ENCODE measurements around the gene G0S2. TPM values are rescaled to one million over a fixed set of nuclear protein-coding genes. Genes with fewer than 3 reads are reported as not detected.
A peak's percentile ranks its signal among the peaks of the same experiment; 100 is the strongest.

Gene G0S2
- total and polyA plus RNA-seq, 9 of the 15 experiments (the other 6 are each of a cell fraction or from before 2014, with no cell fraction given): 0.18 to 65.6 (median 11.4) TPM

DNA sequence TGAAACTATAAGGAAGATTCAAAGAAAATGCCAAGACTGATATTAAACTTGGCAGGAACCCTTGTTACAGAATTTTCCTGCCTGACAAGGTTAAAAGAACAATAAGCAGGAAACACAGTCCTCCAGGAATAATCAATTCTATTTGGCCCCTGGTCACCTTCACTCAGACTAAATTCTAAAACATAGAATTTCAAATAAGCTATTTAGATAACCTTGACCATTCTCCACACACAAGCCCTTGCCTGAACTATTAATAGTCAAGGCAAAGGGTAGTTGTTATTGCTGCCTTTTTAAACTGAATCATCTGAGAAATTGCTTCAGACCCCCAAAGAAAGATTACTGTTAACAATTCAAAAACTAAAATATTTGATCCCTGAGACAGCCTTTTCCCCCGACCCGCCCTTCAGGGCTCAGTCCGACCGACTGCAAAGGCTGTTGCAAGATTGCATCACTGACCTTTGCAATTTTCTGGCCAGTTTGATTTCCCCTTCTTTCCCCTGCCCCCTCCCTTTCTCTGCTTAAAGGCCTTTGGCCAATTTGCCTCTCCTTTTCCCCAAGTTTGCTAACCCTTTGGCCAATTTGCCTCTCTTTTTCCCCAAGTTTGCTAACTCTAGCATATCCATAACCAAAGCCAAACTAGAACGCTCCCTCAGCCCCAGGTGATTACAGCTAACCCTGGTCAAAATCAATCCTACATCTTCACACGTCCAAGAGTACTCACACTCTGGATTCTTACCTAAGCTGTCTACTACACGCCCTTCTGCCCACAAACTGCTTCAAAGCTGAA lies 1.4 kb upstream of the G0S2 start (continued):
- TF ChIP-seq ZBTB9 (CRISPR knock-in tag; IDR thresholded peaks at IDR 0.05) (peak; percentile 54; the same call in 1 of the 2 replicates), CBFB (CRISPR knock-in tag; IDR thresholded peaks at IDR 0.05) (no peak), ZKSCAN8 (CRISPR knock-in tag; IDR thresholded peaks at IDR 0.05) (no peak; the same call in 1 of the 2 replicates), FIP1L1 (IDR thresholded peaks at IDR 0.05; ENCODE audit: low read depth, low read length, poor library complexity, severe bottlenecking) (no peak), REST (IDR thresholded peaks at IDR 0.05; ENCODE audit: borderline replicate concordance) (no peak), REST (CRISPR knock-in tag; IDR thresholded peaks at IDR 0.05; ENCODE audit: low read depth) (0 out of 2 replicates have a peak, but pooled peaks have one; percentile 24), ATF3 (IDR thresholded peaks at IDR 0.05) (peak; percentile 99), ATF3 (CRISPR knock-in tag; conservative IDR thresholded peaks at IDR 0.05) (no peak), ZEB2 (IDR thresholded peaks at IDR 0.05) (peak; percentile 18; the same call in 1 of the 2 replicates)
- TF ChIP-seq, protein P1, sequence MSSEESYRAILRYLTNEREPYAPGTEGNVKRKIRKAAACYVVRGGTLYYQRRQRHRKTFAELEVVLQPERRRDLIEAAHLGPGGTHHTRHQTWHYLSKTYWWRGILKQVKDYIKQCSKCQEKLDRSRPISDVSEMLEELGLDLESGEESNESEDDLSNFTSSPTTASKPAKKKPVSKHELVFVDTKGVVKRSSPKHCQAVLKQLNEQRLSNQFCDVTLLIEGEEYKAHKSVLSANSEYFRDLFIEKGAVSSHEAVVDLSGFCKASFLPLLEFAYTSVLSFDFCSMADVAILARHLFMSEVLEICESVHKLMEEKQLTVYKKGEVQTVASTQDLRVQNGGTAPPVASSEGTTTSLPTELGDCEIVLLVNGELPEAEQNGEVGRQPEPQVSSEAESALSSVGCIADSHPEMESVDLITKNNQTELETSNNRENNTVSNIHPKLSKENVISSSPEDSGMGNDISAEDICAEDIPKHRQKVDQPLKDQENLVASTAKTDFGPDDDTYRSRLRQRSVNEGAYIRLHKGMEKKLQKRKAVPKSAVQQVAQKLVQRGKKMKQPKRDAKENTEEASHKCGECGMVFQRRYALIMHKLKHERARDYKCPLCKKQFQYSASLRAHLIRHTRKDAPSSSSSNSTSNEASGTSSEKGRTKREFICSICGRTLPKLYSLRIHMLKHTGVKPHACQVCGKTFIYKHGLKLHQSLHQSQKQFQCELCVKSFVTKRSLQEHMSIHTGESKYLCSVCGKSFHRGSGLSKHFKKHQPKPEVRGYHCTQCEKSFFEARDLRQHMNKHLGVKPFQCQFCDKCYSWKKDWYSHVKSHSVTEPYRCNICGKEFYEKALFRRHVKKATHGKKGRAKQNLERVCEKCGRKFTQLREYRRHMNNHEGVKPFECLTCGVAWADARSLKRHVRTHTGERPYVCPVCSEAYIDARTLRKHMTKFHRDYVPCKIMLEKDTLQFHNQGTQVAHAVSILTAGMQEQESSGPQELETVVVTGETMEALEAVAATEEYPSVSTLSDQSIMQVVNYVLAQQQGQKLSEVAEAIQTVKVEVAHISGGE (CRISPR knock-in tag; IDR thresholded peaks at IDR 0.05): no peak

Data from K562 (cell line).